DND-41 (cell line): ENCODE measurements around the gene ATP10A.

Source experiments
- ATAC-seq: fragments of 200-7000 bp; cut with Tn5 transposase; 3 replicates; pipeline ENCODE4 v1.9.1; 2021; ENCODE audit warnings: low read depth; ENCODE audit not compliant: insufficient read depth
- DNase-seq: peaks from one replicate; pipeline ENCODE4 v3.0.0-alpha.2; 2020
- H2AFZ ChIP-seq: 2 replicates; pipeline ENCODE4 v1.6.0; 2012; ENCODE audit warnings: low read depth, low read length
- H3K27ac ChIP-seq: 2 replicates; pipeline ENCODE4 v1.5.1; 2012; ENCODE audit warnings: low read length, inconsistent platforms
- H3K27me3 ChIP-seq: fragments of 200-600 bp; sonication (generic); 2 replicates; pipeline ENCODE4 v1.6.0; 2012; ENCODE audit warnings: low read length, mild to moderate bottlenecking, inconsistent platforms; ENCODE audit not compliant: insufficient read depth, poor library complexity
- H3K36me3 ChIP-seq: 2 replicates; pipeline ENCODE4 v1.5.1; 2012; ENCODE audit warnings: low read length, inconsistent platforms; ENCODE audit not compliant: insufficient read depth
- H3K4me1 ChIP-seq: 2 replicates; pipeline ENCODE4 v1.5.1; 2012; ENCODE audit warnings: mild to moderate bottlenecking, low read length; ENCODE audit not compliant: insufficient read depth
- H3K4me2 ChIP-seq: 2 replicates; pipeline ENCODE4 v1.6.0; 2012; ENCODE audit warnings: mild to moderate bottlenecking, moderate library complexity, low read length, inconsistent platforms; ENCODE audit not compliant: insufficient read depth
- H3K4me3 ChIP-seq, 2 experiments: fragments of 200-600 bp in 1 of 2; shearing (Covaris generic) in 1 of 2; 2 replicates each; pipeline ENCODE4 v1.5.1; 2012 to 2016; ENCODE audit warnings: inconsistent platforms in 2 of 2, low read length in 2 of 2, mild to moderate bottlenecking in 2 of 2, low read depth in 1 of 2, moderate library complexity in 1 of 2
- H3K79me2 ChIP-seq: 2 replicates; pipeline ENCODE4 v1.6.0; 2012; ENCODE audit warnings: low read length, inconsistent platforms; ENCODE audit not compliant: insufficient read depth
- H3K9ac ChIP-seq: 2 replicates; pipeline ENCODE4 v1.6.0; 2012; ENCODE audit warnings: low read depth, mild to moderate bottlenecking, inconsistent platforms, low read length, moderate library complexity
- H3K9me3 ChIP-seq: 2 replicates; pipeline ENCODE4 v1.5.1; 2012; ENCODE audit warnings: low read length, moderate library complexity, mild to moderate bottlenecking, inconsistent platforms; ENCODE audit not compliant: insufficient read depth, severe bottlenecking
- H4K20me1 ChIP-seq: 2 replicates; pipeline ENCODE4 v1.6.0; 2012; ENCODE audit warnings: low read length; ENCODE audit not compliant: insufficient read depth
- CTCF ChIP-seq: IDR thresholded peaks from 2 replicates; pipeline ENCODE4 v1.5.1; 2012; ENCODE audit warnings: borderline replicate concordance, low read length, moderate library complexity, mild to moderate bottlenecking; ENCODE audit not compliant: poor library complexity, severe bottlenecking; ENCODE audit errors: extremely low read depth
- EZH2 ChIP-seq: IDR thresholded peaks from 3 replicates; pipeline ENCODE4 v1.6.1; 2012; ENCODE audit warnings: borderline replicate concordance, low read depth, mild to moderate bottlenecking, moderate library complexity, low read length, inconsistent platforms; ENCODE audit not compliant: severe bottlenecking

Gene ATP10A

DNA sequence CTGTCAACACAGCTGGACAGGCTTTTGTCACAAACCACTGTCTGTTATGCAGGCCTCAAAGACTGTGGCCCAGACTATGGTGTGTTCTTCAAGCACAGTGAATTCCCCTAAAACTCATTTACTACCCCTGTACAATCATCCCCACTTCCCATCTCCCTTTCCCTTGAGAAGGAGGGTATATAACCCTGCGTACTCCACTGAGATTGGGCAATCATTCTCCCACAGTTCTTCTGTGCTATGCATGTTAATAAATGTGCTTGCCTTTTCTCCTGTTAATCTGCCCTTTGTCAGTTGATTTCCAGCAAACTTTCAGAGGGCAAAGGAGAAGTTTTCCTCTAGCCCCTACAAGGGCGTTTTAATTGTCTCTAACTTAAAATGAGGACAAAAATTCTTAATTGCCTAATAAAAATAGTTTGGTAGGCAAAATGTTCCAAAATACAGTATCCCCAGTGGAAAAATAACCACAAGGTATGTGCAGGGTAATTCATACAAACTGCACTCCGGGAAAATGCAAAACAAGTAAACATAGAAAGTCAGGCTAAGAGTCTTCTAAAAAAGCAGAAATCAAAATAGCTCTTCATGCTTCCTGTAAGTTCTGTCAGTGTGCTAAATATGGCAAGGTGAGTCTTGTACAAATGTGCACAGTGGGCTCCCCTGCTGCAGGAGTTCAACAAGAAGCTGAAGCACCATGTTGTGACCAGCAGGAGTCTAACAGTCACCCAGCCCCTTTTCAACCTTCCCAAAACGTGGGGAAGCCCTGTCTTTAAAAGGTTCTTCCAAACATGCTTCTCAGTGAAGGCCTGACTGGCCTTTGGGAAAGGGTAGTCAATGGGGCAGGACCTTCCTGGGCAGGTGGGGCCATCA, 10.2 kb downstream of the ATP10A start:
- no peak overlapping the region for H3K4me3 ChIP-seq
- TF ChIP-seq EZH2 (no peak), CTCF (no peak)
- H3K9ac ChIP-seq, result no peak overlapping the region
- ATAC-seq (no peak), DNase-seq (no peak)
- H3K79me2 ChIP-seq, result no peaks in the 10 kb centered on the region
- H3K27me3 ChIP-seq, result no peaks in the 10 kb centered on the region
- no peak overlapping the region for H2AFZ ChIP-seq
- H3K4me1 ChIP-seq, result no peaks in the 10 kb centered on the region
- no peaks in the 10 kb centered on the region for H3K36me3 ChIP-seq
- no peak overlapping the region for H3K27ac ChIP-seq
- no peak overlapping the region for H3K4me2 ChIP-seq
- no peaks in the 10 kb centered on the region for H4K20me1 ChIP-seq
- no peaks in the 10 kb centered on the region for H3K9me3 ChIP-seq

GRCh38 chr15:25852027-25852426, 11.1 kb downstream of the ATP10A start:
- Histone ChIP-seq H4K20me1 (no peaks in the 10 kb centered on the region), H3K27me3 (no peaks in the 10 kb centered on the region), H3K36me3 (no peaks in the 10 kb centered on the region), H3K4me2 (no peak overlapping the region), H3K9me3 (no peaks in the 10 kb centered on the region), H3K4me1 (no peaks in the 10 kb centered on the region), H3K27ac (no peak overlapping the region), H3K9ac (no peak overlapping the region), H3K79me2 (no peaks in the 10 kb centered on the region), H3K4me3 (no peak overlapping the region), H2AFZ (no peak overlapping the region)
- TF ChIP-seq EZH2 (no peak), CTCF (no peak)
- no peak for ATAC-seq
- DNase-seq, result no peak

- Histone ChIP-seq H4K20me1 (no peaks in the 10 kb centered on the region), H3K4me1 (no peaks in the 10 kb centered on the region), H3K36me3 (no peaks in the 10 kb centered on the region), H3K4me2 (no peak overlapping the region), H3K27me3 (no peaks in the 10 kb centered on the region), H3K4me3 (no peak overlapping the region), H2AFZ (no peak overlapping the region), H3K79me2 (no peaks in the 10 kb centered on the region), H3K9me3 (no peaks in the 10 kb centered on the region), H3K9ac (no peak overlapping the region), H3K27ac (no peak overlapping the region)
- TF ChIP-seq EZH2, result no peak
- no peak for DNase-seq
- ATAC-seq, result no peak
Observed at GRCh38 chr15:25850154-25851111, 12.7 kb downstream of the ATP10A start.
